Effector CD4-positive, alpha-beta T cell (primary cell): ENCODE measurements around the gene TXN2.
"Not testable (repeated sequence)": the region's sequence is repeated elsewhere in the genome, so short reads cannot be mapped to it uniquely, and the experiment has no call there.

ENCODE experiments used
- DNase-seq: peaks from one replicate; pipeline ENCODE4 v3.0.0-alpha.2; 2020

TXN2 gene

GRCh38 chr22:36425977-36426523 is 55.4 kb downstream of the TXN2 start:
- no peak for DNase-seq

GRCh38 chr22:36424901-36425579 is 56.4 kb downstream of the TXN2 start:
- DNase-seq = no peak

GRCh38 chr22:36424466-36424865 is 57.0 kb downstream of the TXN2 start:
- not testable (repeated sequence) for DNase-seq

GRCh38 chr22:36423461-36424404 is 57.7 kb downstream of the TXN2 start:
- no peak for DNase-seq

GRCh38 chr22:36422287-36423014 is 59.0 kb downstream of the TXN2 start:
- no peak for DNase-seq

GRCh38 chr22:36419912-36420882 is 61.2 kb downstream of the TXN2 start:
- DNase-seq = no peak

- no peak for DNase-seq
These were observed 62.1 kb downstream of the TXN2 start for GRCh38 chr22:36419177-36419911.

- DNase-seq = no peak
These were observed 64.2 kb downstream of the TXN2 start for GRCh38 chr22:36417281-36417686.
